Frontal cortex (tissue), 4 donors: ENCODE measurements around the gene CAPN9. TPM values are rescaled to one million over a fixed set of nuclear protein-coding genes. Genes with fewer than 3 reads are reported as not detected.
A peak's percentile ranks its signal among the peaks of the same experiment; 100 is the strongest.
"Not testable (repeated sequence)": the region's sequence is repeated elsewhere in the genome, so short reads cannot be mapped to it uniquely, and the experiment has no call there.

Source experiments
- DNase-seq, 2 donors: peaks; one replicate each; pipeline ENCODE4 v3.0.0; 2012; ENCODE audit warnings: low spot score in 2 of 2
- FAIRE-seq: peaks from 2 replicates; lab custom pipeline; 2012; peaks lifted over from hg19 to GRCh38; lab: Jason Lieb, UNC
- total RNA-seq: library from RNA; depleted of rRNA; stranded (reverse); fragments of >200 nt; gene quantifications from one replicate; pipeline ENCODE4 v1.2.3, GENCODE V29; 2014
- donor health status: control.
- donor health status: control.
- donor health status: control.

The CAPN9 gene
- total RNA-seq, 1 donor from 2014 or later, result under 0.01 TPM

GRCh38 chr1:230708631-230709580 is 38.3 kb upstream of the CAPN9 start:
- no peak for FAIRE-seq
- no peak for DNase-seq

GRCh38 chr1:230709619-230710542 is 37.3 kb upstream of the CAPN9 start:
- FAIRE-seq (no peak), DNase-seq (no peak)

GRCh38 chr1:230710543-230710904 is 36.7 kb upstream of the CAPN9 start:
- no peak for DNase-seq
- no peak for FAIRE-seq

- DNase-seq, result no peak
- no peak for FAIRE-seq
These were observed 35.9 kb upstream of the CAPN9 start for GRCh38 chr1:230711245-230711644.

- no peak for FAIRE-seq
- DNase-seq, result no peak
These were observed 34.7 kb upstream of the CAPN9 start for GRCh38 chr1:230712470-230712942.

- no peak for FAIRE-seq
- DNase-seq, result no peak
These were observed 34.0 kb upstream of the CAPN9 start for GRCh38 chr1:230713138-230713537.

DNA sequence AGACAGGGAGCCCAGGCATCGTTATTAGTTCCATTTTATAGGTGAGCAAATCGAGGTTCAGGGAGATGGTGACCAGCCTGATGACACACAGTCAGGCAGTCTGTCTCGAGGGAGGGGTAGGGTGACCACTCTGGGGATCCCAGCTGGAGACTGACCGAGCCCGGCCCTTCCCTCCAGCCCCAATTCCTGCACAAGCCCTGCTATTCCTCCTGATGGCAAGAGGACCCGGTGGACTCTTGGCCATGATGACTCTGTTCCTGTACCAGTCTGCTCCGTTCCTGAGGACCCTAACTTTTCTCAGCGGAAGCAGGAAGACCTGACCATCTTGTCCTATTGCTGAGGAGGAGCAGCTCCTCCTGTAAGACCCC is 33.7 kb upstream of the CAPN9 start:
- FAIRE-seq (no peak), DNase-seq (no peak)

GRCh38 chr1:230713915-230714764 is 33.0 kb upstream of the CAPN9 start, which contains the start of gene AGT:
Gene AGT (minus strand): TSS chr1:230714122. CDS start chr1:230710823, 3,299 bp downstream.
- FAIRE-seq (no peak), DNase-seq (peak; percentile 56 to 81)

DNA sequence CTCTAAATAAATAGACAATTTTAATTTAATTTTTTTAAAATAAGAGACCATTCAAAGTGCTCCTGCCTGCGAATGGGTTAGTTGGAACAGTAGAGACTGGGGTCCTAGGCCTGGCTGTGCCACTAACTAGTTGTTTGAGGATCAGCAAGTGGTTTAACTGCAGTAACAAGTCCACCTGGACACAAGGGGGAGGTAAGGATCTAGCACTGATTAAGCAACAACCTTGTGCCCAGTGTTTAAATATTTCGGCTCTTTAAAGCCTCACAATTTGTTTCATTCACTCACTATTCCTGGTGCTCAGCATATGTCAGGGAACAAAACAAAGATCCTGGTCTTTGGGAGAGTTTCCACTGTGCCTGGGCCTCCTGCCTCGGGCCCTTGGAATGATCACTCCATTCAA is 31.7 kb upstream of the CAPN9 start:
- no peak for DNase-seq
- no peak for FAIRE-seq

DNA sequence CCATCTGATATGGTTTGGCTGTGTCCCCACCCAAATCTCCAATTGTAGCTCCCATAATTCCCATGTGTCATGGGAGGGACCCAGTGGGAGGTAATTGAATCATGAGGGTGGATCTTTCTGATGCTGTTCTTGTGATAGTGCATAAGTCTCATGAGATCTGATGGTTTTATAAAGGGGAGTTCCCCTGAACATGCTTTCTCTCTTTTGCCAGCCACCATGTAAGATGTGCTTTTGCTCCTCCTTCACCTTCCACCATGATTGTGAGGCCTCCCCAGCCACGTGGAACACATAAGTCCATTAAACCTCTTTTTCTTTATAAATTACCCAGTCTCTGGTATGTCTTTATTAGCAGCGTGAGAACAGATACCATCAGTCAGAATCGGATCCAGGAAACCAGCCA is 30.7 kb upstream of the CAPN9 start:
- DNase-seq, FAIRE-seq: not testable (repeated sequence)

DNA sequence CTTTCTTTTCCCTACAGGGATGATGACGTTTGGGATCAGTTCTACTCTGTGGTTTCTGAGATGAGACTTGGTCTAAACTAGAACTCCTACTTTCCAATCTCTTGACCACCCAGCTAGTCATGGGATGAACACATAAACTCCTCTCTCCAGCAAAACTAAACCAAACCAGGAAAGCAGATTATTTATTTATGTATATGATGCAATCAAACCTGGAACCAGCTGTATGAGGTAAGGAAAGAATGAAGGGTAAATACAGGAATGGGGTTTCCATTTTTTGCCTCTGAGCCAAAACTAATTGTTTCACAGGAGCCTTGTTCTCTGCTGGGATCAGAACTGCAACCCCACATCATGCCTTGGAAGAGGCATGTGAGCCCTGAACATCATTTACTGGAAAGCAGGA is 29.9 kb upstream of the CAPN9 start:
- no peak for FAIRE-seq

GRCh38 chr1:230721849-230722522 is 25.2 kb upstream of the CAPN9 start:
- FAIRE-seq, DNase-seq: not testable (repeated sequence)

More for the DNA sequence above, 29.9 kb upstream of the CAPN9 start:
- DNase-seq, result no peak

DNA sequence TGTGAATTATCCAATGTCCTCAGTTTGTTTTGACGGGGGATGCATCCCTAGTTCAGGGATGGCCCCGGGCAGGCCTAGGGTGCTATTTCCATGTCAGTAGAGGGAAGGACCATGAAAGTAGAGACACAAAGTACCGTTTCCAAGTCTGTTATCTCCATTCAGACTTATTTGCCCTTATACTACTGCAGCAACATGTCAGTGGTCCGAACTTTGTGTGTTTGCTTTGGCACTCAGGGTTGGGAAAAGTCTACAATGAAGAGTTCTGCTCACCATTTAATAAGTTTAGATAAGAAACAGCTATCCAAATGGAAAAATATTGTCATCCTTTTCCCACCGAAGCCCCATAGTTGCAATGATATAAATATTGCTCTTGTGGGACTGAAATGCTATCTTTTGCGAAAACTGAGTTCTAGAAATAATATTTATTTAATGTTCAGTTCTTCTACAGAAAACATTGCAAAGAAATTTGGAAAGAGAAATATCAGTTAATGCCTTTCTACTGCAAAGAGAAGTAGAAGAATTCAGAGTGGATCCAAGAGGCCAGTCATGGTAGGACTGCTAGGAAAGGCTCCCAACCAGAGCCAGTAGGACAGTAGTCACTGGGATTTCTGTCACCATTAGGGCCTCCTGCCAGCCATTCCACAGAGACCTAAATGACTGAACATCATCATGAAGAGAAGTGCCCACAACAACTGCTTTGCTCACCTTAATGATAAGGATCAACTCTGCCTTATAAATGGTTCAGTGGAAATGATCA is 21.8 kb upstream of the CAPN9 start:
- DNase-seq, result no peak
- no peak for FAIRE-seq

DNA sequence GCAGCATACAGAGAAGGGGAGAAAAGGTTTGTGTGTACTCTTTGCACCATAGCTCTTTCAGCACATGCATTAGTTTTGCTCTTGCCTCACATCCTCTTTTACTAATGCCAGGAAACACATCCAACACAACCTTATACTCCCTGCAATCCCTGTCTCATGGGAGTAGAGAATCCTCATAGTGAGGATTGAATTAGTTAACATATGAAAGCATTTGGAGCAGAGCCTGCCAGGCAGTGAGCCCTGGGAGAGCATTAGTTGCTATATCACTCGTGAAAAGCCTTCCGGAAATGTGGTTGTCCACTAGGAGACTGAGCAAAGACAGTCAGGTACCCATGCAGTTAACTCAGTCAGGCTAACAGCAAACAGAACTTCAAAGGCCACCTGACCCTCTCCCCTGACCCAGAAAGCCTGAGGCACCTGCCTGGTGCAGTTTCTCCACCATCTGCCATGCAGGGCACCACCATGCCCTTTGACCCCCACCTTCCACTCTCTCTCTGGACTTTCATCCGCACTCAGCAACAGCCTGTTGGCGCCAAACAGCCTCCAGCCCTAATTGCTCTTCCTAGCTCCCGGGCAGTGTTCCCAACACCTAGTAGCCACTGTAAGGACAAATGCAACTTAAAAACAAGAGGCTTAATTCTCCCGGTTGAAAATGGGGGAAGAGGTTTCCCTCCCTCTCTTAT is 18.3 kb upstream of the CAPN9 start:
- FAIRE-seq, result no peak
- no peak for DNase-seq

DNA sequence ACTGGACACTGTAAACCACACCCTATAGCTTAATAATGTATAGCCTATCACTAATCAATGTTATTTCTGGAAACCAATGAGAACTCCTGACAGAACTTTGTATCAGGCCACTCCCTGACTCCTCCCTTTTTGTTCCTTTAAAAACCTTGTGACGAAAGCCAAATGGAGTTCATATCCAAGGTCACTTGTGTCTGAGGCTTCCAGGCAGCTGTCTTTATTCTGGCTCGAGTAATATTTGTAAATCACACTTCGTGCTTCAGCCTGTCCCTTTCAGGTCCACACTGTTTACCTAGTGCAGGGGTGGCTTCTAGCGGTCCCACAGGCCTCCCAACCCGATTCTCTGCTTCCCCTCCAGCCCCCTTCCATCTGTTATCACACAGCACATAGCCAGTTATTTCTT is 16.2 kb upstream of the CAPN9 start:
- FAIRE-seq, result no peak
- no peak for DNase-seq

DNA sequence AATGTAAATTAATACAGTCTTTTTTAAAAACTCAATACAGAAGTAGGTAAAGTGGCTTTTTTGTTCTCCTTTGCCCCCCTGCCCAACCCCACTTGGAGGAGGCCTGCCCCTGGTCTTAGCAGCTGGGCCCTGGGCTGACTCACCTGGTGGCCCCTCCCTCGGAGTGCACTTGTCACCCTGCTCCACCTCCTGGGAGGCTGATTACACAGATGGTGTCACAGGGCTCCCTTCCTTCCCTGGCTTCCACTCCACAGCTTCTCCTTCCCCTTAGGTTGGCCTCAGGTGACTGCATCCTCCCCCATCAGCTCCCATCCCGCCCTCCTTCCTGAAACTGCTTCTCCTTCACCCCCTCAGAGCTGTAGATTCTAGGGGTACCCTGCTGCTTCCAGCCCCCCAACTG is 11.7 kb upstream of the CAPN9 start:
- FAIRE-seq (no peak), DNase-seq (no peak)

DNA sequence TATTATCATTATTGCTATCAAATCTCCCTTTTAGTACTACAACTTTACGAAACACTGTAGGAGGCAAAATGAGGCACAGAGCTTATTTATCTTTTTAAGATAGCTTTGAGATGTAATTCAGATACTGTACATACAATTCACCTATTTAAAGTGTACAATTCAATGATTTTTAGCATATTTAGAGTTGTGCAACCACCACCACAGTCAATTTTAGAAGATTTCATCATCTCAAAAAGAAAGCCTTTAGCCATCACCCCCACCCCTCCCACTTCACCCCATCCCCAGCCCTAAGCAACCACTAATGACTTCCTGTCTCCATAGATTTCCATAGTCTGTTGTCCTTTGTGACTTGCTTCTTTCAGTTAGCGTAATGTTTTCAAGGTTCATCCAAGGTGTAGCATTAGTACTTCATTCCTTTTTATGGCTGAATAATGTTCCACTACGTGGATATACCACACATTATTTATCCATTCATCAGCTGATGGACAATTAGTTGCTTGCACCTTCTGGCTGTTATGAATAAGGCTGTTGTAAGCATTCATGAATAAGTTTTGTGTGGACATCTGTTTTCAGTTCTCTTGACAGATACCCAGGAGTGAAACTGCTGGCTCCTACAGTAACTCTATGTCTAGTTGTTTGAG is 9.4 kb upstream of the CAPN9 start:
- FAIRE-seq (no peak), DNase-seq (no peak)
